Stimulated activated CD4-positive, alpha-beta T cell treated with anti-CD3 and anti-CD28 coated beads, Interleukin-12 subunit alpha, Interleukin-12 subunit beta, amount 100 ng/mL, for 48 hours (primary cell): Measurements from ENCODE around the gene EPB41L4B.
"Not testable (repeated sequence)": the region's sequence is repeated elsewhere in the genome, so short reads cannot be mapped to it uniquely, and the experiment has no call there.

Experiments used
- DNase-seq, 3 donors: peaks; one replicate each; pipeline ENCODE4 v3.0.0-alpha.2; 2020; ENCODE audit warnings: low read depth in 2 of 3, low spot score in 1 of 3

Gene EPB41L4B

DNA sequence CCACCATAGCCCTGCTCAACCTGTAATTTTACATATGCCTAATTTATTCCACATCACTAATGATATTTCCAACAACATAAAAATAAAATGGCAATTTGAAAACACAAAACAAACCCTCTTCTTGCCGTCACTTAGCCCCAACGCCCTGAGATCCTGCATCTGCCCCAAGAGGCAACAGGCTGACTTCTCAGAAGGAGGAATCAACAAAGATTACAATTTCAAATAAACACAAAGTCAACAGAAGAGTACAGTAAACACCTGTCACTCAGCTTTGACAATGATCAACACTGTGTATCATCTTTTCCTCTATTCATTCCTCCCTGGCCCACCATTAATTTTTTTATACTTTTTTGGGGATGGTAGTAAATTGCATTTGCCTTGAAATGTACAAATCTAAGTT, 19.8 kb downstream of the EPB41L4B start:
- no peak for DNase-seq

DNA sequence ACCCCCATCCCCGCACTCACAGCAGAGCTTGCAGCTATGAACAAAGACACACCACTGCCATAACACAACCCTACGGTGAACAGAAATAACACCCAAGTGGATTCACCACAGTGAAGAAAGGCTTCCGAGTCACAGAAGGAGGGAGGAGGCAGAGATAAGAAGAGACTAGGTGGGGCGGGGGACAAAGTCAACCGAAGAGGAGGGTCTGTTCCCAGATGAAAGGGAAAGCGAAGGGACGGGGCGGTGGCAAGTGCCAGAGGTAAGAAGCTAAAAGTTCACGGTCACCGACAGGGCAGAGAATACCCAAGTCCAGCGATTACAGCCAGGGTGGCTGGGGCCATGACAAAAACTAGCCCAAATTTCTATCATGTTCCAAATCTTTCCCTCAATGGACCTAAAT, 21.0 kb downstream of the EPB41L4B start:
- DNase-seq, result no peak

DNA sequence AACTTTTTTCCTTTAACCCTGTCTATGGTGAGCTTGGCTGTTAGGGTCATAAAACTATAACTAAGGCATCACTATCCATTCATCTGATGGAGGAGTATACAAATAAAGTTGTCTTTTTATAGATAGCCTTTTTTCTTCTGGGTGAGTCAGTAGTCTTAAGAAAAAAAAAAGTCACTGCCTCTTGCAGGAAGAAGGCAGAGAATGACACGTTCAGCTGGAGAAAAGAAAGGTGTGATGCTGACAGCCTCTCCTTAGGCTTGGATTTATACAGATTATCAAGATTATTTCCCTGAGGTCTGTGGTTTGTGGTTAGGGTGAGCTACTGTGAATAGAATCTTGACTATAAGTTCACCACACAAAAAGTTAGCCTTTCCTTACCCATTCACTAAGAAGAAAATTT, 23.0 kb downstream of the EPB41L4B start:
- DNase-seq, result no peak

DNA sequence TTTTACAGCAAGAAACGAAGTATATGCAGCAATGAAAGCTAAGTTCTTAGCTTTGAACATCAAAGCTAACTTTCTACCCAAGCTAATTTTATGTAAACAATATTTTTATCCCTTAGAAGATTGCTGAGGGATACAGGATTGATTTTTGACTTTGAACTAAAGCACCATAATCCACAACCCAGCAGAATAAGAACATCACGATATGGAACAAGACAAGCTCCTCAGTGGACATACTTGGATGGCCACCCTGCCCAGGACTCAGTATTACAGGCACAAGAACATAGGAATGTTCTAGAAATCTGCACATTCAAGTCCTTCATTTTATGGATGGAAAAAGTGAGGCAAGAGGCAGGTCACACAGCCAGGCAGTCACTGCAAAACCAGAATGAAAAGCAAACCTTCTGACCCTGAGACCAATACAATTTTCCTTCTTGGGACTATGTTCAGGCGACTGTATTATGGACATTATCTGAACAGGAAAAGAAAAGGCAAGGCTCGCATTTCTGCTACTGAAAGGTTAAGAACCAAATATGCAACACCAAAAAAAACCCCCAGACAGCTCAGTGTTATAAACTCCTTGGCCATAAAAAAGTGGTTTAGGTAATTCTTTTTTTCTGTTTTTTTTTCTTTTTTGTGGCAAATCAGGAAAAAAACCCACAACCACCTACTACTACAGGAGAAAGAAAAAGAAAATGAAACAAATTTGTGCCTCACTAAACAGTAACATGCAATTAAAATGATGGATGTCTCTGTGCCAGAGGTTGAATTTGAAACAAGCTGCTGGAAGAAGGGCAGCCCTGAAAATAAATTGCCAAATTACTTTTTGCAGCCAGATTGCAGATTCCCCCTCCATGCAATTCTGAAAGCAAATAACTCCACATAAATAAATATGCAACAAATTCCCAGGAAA, 25.4 kb downstream of the EPB41L4B start:
- no peak for DNase-seq

DNA sequence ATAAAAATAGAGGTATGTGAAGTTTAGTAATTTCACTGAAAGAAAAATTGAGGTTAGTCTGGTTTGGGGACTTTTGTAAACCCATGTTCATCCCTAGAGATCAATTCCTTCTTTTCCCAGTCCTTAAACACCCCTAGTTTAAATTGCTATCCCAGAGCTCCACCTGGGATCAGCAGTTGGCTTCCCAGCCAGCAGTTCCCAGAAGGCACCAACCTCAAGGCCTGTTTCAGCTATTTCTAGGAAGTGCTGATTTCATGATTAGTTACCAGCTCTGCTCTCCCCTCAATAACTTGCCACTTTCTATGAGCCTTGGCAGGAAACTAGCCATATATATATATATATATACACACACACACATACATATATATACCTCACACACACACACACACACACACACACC, 30.5 kb downstream of the EPB41L4B start:
- no peak for DNase-seq

DNA sequence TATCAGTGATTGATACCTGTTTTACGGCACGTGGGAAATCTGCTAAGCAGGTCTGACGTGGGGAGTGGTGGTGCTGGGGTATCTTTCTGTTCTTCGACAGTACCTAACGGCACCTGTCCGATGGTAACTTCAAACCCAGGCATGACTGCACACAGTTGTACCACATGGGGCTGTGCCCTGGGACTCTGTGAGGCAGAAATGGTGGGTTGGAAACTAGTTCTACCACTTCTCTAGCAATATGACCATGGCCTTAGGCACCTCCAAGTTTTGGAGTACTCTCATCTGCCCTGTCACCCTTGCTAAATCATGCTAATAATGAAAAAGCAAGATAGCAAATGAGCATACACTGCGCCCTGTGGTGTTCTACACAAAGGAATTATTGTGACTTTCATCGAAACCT, 30.9 kb downstream of the EPB41L4B start:
- no peak for DNase-seq

DNA sequence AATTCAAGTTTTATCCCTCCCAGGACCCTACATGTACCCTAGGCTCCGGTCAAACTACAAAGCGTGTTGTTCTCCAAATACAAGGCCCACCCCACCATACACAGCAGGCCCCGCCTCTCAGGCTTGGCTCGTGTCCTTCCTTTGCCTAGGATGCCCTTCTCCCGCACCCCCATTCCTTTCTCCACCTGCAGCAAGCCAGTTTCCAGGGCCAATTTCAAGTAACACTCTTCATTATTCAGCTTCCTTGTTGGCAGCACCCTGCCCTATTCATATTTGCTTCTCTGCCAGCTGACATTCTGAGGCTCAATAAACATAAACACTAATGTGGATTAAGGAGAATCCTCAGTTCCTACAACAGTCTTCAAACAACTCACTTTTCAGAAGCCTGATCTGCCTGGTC, 31.7 kb downstream of the EPB41L4B start:
- DNase-seq, result no peak

DNA sequence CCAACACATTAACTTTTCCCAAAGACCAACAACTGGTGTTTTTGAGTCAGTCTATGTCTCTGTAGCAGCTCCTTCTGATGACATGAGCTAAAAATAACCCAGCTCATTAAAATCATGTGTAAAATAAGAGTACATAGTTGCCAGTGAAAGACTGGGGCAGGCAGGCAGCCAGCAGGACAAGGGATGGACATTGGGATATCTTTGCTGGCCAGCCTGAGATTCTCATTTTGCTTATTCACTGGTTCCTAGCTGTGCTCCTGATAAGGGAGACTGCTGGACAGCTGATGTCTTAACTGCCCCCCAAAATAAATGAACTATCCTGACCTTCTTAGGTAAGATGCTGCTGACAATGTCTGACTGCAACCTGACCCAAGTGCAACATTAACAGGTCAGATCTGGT, 33.9 kb downstream of the EPB41L4B start:
- DNase-seq, result no peak

DNA sequence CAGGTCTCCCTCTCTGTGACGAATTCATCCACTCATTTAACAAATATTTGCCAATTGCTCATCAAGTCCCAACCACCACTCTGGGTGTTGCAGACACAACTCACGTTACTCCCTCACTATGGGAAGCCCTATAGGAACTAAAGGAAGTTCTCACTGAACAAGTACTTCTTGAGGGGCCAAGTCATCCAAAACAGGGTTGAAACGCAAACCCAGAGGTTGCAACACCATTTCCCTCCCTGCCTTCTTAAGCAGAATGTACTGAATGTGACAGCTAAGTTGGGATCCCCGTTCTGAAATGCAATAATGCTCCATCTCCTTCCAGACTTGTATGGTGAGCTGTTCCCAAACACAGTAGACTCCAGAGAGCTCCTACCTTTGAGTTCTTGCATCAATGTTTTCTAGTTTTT, 34.3 kb downstream of the EPB41L4B start:
- no peak for DNase-seq

DNA sequence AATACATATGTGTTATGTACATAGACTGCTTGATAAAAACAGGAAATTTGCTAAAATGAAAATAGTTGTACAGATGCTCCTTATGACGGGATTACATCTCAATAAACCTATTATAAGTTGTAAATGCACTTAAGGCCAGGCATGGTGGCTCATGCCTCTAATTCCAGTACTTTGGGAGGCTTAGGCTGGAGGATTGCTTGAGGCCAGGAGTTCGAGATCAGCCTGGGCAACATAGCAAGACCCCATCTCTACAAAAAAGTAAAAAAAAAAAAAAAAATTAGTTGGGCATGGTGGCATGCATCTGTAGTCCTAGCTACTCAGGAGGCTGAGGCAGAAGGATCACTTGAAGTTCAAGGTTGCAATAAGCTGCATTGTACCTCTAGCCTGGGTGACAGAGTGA, 37.2 kb downstream of the EPB41L4B start:
- DNase-seq, result not testable (repeated sequence)

DNA sequence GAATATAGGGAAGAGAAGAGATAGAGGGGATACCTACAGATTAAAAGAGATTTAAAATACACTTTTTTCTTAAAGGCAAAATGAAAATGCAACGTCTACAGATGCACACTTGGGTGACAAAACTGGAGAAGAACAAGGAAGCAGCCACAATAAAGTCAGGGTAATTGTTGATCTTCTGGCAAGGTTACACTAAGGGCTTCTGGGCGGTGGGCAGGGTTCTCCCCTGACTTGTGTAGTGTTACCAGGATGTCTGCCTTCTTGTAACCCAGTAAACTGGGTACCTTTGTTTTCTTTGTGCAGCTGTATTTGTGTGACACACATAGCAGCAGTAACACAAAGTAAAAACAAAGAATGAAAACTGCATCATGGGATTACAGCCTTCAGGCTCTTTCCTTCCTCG, 37.8 kb downstream of the EPB41L4B start:
- no peak for DNase-seq

DNA sequence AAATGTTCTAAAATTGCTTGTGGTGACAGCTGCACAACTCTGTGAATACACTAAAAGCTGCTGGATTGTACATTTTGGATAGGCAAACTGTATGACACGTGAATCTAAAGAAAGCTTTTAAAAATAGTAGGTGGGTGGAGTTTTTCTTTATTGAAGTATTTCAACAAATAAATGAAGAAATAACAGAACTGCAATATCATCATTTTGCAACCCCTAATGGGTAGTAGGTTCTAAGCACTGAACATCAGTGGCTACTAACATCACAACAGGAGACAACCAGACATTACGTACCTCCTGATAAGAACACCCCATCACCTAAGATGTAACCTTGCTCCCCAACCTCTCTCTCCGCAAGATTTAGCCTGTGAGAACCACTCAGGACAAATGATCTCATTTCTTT, 38.6 kb downstream of the EPB41L4B start:
- no peak for DNase-seq

DNA sequence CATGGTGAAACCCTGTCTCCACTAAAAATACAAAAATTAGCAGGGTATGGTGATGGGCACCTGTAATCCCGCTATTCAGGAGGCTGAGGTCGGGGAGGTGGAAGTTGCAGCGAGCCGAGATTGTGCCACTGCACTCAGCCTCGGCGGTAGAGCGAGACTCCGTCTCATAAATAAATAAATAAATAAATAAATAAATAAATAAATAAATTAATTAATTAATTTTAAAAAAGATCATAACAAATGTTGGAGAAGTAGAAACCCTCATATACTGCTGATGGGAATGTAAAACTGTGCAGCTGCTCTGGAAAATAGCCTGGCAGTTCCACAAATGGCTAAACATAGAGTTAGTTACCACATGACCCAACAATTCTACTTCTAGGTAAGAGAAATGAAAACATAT, 39.3 kb downstream of the EPB41L4B start:
- no peak for DNase-seq

DNA sequence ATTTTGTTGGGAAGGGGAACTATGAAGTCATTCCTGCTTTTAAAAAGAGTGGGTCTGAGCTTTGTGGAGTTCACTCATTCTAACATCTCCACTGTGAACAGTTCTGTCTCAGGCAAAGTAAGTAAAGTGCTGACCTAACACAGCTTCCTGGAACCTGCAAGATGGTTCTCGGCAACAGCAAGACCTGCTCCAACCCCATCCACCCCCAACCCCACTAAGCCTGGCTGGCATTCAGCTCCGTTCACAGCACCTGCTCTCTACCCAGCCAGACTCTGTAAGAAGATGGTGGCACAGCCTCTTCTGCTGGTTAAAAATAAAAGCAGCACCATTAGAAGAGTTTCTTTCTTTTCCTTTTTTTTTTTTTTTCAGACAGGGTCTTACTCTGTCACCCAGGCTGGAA, 42.0 kb downstream of the EPB41L4B start:
- DNase-seq, result no peak

DNA sequence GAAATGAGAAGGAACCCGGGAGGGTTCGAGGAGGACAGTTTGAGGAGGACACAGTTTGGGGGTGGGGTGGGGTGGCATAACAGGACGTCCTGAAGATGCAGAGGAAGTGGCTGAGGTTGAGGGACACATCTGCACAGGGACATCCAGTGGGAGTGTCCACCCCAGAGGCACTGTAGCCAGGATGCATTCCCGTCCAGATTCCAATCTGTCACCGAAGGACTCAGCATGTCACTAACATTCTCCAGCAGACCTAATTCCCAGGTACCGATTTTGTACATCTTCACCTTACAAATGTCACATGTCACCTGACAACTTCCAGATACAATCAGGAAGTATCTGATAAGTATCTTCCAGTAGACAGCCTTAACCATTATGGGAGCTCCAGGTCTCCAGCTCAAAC, 42.6 kb downstream of the EPB41L4B start:
- no peak for DNase-seq

DNA sequence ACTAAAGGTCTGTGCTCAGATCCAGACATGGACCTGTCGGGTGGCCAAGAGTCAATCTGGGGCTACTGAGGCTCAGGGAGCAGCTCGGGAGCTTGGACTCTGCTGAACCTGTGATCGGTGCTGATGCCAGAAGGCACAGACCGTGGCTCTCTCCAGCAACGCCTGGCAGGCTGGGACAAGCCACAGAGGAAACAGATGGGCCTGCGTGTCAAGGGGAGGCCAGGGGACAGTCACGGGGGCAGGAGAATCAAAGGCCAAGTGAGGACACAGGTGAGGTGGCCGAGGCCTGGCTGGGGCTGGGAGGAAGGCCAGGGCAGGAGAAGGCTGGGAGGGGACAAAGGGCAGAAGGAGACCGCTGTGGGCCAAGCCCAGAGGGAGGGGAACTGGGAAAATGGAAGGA, 43.4 kb downstream of the EPB41L4B start:
- no peak for DNase-seq

DNA sequence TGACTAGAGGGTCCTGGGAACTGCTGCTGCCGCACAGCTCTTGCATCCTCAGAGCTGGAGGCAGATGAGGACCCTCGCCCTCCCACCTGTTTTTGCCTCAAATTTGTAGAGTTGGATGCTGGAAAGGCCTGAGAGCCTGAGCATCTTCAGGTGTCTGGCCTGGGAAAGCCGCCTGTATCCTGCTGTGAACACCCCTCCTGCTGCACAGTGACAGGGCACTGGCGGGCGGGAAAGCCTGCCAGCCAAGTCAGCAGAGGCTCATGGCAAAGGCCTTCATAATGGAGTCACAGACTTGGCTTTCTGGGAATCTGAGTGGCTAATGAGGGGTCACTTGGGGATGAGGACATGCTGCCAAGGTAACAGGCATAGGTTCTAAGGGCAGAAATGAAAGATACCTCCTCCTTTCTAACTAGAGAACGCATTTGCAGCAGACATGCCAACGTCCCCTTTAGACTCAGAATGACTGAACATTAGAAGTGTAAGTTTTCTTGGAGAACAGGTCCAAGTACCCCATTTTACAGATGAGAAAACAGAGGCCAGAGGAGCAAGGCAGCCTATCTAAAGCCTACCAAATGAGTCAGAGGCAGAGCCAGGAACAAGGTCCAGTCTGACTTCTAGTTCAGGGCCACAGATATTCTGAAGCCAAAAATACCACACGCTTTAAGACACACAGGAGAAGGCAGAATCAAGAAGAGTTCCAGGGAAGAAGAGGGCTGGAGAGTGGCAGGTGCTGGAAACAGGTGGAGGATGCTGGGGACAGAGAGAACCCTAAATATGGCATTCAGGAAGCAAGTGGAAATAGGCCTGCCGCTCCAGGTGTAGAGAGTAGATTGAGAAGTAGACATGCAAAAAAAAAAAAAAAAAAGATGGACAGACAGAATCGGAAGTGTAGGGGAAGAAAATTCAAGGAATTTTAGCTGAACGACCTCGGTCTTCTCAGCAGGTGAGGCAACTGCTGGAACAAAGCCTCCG, 44.1 kb downstream of the EPB41L4B start:
- DNase-seq, result no peak

DNA sequence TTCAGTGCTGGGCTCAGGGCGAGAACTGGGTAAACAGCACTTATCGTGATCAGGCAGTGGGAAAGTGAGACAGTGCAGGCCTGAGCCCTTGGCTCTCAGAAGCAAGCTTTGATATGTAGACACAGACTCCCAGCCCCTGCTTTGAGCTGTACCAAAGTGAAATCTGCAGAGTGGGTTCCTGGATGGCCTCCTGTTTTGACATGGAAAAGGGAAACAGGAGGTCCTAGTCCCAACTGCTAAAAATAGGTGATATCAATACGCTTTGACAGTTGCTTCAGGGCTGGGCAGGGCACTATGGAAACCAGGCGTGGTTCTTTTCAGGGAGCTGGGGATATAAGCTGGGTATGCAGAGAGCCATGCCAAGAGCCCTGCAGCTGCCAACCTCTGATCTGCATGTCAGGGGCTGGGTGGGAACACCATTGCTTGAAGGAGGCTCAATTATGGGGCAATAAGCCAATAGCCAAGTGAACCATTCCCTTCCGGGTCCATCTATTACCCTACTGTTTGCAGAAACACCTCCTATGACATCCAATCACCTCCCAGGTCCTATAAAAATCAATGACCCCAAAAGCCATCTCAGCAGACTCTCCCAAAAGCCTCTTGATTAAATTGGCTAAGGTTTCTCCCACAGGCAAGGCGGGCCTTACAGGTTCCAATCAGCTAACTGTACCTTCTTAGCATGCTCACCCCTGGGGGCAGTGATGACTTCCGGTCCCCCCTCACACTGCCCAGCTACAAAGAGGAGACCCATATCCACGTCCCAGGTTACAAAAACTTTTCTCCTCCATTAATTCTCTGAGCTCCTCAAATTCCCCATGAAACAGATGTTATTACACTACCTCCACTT, 45.8 kb downstream of the EPB41L4B start:
- no peak for DNase-seq

DNA sequence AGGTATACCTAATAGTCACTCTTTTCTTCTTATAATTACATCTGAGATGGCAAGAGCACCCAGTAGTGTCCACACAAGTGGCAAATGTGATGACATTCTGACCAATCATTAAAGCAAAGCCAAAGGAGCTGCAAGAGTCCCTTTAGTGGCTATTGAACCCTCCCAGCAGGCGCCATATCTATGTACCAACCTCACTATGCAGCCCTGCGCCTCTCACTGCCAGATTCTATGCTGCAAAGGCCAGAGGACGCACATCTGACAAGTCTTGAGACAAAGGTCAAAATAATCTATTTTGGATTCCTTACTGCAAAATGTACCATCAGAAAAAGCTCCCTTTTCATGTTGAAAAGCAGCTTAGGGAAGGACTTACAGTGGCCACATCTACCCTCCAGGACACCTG, 47.0 kb downstream of the EPB41L4B start:
- no peak for DNase-seq

DNA sequence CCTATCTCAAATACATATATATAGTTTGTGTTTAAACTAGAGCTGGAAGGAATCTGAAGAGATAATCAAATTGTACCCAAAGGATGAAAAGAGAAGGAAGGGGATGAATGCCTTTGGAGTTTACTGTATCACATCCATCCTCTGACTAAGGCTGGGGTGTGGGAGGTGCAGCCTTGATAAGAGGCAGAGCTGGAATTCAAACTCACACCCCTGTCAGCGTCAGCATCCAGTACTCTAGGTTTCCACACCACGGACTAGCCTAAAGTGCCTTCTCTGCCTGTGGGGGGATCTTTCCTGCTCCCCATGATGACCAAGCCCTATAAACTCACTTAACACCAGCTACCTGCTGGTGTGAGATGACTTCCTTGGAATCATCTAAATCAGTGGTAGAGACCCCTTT, 48.1 kb downstream of the EPB41L4B start:
- no peak for DNase-seq

DNA sequence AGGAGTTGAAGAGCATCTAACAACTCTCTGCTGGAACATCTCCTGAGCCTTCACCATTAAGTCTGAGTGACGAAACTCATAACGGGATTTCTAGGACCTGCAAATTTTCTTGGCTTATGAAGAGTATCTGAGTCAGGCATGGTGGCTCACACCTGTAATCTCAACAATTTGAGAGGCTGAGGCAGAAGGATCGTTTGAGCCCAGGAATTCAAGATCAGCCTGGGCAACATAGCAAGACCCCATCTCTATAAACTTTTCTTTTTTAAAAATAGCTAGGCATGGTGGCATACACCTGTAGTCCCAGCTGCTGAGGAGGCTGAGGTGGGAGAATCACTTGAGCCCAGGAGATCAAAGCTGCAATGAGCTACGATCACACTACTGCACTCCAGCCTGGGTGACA, 48.8 kb downstream of the EPB41L4B start:
- DNase-seq, result no peak
